Lower lobe of right lung (tissue), 2 donors: ENCODE measurements around the gene TMEM40. TPM values are rescaled to one million over a fixed set of nuclear protein-coding genes. Genes with fewer than 3 reads are reported as not detected.
"Not testable (repeated sequence)": the region's sequence is repeated elsewhere in the genome, so short reads cannot be mapped to it uniquely, and the experiment has no call there.

Experiments used
- ATAC-seq, 2 donors: fragments of 200-7000 bp; cut with Tn5 transposase; one replicate each; pipeline ENCODE4 v1.9.1; 2020 to 2022; ENCODE audit warnings: mild to moderate bottlenecking in 2 of 2, moderate library complexity in 2 of 2
- DNase-seq: peaks from one replicate; pipeline ENCODE4 v3.0.0-alpha.2; 2020
- H3K27ac ChIP-seq: fragments of 200-600 bp; one replicate; pipeline ENCODE4 v1.8.0; 2022
- H3K27me3 ChIP-seq: fragments of 200-600 bp; one replicate; pipeline ENCODE4 v1.8.0; 2022; ENCODE audit warnings: low read depth
- H3K36me3 ChIP-seq: fragments of 200-600 bp; one replicate; pipeline ENCODE4 v1.8.0; 2022; ENCODE audit warnings: mild to moderate bottlenecking
- H3K4me1 ChIP-seq: fragments of 200-600 bp; one replicate; pipeline ENCODE4 v1.8.0; 2022
- H3K4me3 ChIP-seq: fragments of 200-600 bp; one replicate; pipeline ENCODE4 v1.8.0; 2022; ENCODE audit warnings: mild to moderate bottlenecking
- H3K9me3 ChIP-seq: fragments of 200-600 bp; one replicate; pipeline ENCODE4 v1.8.0; 2022
- intact Hi-C: fragments of 100-400 bp; cut with DNase I; formaldehyde crosslinking; loops from one replicate; pipeline ENCODE4 v1.11.0; 2022
- total RNA-seq: library from RNA; stranded (reverse); fragmentation: NEBNext Ultra II Directional; extraction: Animal tissue kit (Norgen Biotek cat#: 25700); gene quantifications from one replicate; pipeline ENCODE4 v1.2.1, GENCODE V29; 2021
- TF ChIP-seq, protein P1 (sequence below): fragments of 200-600 bp; IDR thresholded peaks from one replicate; pipeline ENCODE4 v1.8.0; 2022; ENCODE audit warnings: antibody characterized with exemption, mild to moderate bottlenecking
- donor health status: DM: no; HTN: yes; CAD: no; lungs with severe emphysema.

Gene TMEM40
- total RNA-seq, 1 donor from 2014 or later: 1.0 TPM

DNA sequence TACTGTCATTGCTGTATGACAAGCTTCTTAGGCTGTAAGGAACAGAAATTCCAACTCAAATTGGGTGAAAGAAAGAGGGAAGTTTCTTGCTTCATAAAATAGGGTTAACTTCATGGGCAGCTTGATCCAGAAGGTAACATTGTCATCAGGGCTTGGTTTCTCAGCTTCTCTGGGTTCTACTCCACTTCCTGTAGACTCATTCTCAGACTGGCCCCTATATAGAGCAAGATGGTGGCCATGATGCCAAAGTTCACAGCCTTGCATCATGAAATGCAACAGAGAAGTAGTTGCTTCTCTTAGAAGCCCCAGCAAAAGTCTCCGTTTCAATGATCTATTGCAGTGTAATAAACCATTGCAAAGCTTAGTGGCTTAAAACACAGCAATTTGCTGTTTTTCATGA, 33.6 kb downstream of the TMEM40 start:
- Histone ChIP-seq H3K4me3 (no peak overlapping the region), H3K27me3 (no peaks in the 10 kb centered on the region), H3K4me1 (no peaks in the 10 kb centered on the region), H3K27ac (no peak overlapping the region), H3K36me3 (no peaks in the 10 kb centered on the region), H3K9me3 (no peaks in the 10 kb centered on the region)
- intact Hi-C loops: no loop called here
- ATAC-seq (no peak), DNase-seq (no peak)
- TF ChIP-seq, protein P1, sequence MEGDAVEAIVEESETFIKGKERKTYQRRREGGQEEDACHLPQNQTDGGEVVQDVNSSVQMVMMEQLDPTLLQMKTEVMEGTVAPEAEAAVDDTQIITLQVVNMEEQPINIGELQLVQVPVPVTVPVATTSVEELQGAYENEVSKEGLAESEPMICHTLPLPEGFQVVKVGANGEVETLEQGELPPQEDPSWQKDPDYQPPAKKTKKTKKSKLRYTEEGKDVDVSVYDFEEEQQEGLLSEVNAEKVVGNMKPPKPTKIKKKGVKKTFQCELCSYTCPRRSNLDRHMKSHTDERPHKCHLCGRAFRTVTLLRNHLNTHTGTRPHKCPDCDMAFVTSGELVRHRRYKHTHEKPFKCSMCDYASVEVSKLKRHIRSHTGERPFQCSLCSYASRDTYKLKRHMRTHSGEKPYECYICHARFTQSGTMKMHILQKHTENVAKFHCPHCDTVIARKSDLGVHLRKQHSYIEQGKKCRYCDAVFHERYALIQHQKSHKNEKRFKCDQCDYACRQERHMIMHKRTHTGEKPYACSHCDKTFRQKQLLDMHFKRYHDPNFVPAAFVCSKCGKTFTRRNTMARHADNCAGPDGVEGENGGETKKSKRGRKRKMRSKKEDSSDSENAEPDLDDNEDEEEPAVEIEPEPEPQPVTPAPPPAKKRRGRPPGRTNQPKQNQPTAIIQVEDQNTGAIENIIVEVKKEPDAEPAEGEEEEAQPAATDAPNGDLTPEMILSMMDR: no peak

DNA sequence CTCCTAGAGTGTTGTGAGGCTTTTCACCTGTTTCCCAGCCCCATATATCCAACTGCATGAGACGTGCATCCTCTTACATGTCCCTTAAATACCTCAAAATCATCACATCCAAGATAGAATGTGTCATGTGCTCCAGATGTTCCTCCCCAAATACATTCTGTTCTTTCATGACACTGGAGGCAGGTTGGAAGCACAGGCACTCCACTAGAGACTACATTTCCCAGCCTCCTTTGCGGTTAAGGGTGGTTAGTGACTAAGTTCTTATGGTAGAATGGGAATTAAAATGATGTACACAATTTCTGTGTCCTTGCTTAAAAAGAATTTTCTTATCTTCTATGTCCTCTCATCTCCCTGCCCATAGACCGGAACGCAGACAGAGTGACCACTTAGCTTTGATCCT, 34.3 kb downstream of the TMEM40 start:
- Histone ChIP-seq H3K27ac (no peak overlapping the region), H3K27me3 (no peaks in the 10 kb centered on the region), H3K36me3 (no peaks in the 10 kb centered on the region), H3K4me1 (no peaks in the 10 kb centered on the region), H3K4me3 (no peak overlapping the region), H3K9me3 (no peaks in the 10 kb centered on the region)
- intact Hi-C loops: no loop called here
- ATAC-seq (no peak), DNase-seq (no peak)
- TF ChIP-seq, protein P1: no peak

DNA sequence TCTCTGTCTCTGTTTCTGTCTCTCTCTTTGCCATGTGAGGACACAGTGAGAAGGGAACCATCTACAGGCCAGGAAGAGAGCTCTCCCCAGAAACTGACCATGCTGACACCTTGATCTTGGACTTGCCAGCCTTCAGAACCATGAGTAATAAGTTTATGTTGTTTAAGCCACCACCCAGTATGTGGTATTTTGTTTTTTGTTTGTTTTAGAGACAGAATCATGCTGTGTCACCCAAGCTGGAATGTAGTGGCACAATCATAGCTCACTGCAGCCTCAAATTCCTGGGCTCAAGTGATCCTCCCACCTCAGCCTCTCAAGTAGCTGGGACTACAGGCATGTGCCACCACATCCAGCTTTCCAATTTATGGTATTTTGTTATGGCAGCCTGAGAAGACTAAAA, 35.7 kb downstream of the TMEM40 start:
- intact Hi-C loops, H3K4me1 ChIP-seq, H3K27me3 ChIP-seq, H3K27ac ChIP-seq, H3K4me3 ChIP-seq, H3K36me3 ChIP-seq, H3K9me3 ChIP-seq, DNase-seq, ATAC-seq: not testable (repeated sequence)

DNA sequence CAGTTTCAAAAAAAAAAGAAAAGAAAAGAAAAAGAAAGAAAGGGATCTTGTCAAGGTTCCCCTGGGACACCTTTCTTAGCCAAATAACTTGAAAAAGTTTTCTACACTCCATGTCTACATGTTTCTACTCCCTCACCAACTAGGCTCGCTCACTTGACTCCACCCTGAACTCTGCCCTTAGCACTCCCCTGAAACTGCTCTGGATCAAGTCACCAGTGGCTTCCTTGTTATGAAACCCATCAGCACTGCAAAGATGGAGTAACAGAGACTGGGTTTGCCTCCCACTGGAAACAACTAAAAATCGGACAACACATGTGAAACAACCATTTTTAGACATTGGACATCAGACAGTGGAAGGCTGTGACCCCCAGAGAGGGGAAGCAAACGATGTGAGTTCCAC, 36.8 kb downstream of the TMEM40 start:
- intact Hi-C loops: no loop called here
- H3K27ac ChIP-seq: no peak overlapping the region
- DNase-seq (no peak), ATAC-seq (no peak)
- H3K36me3 ChIP-seq: no peaks in the 10 kb centered on the region
- no peaks in the 10 kb centered on the region for H3K4me1 ChIP-seq
- no peaks in the 10 kb centered on the region for H3K9me3 ChIP-seq
- TF ChIP-seq, protein P1: no peak
- no peak overlapping the region for H3K4me3 ChIP-seq
- H3K27me3 ChIP-seq: no peaks in the 10 kb centered on the region

DNA sequence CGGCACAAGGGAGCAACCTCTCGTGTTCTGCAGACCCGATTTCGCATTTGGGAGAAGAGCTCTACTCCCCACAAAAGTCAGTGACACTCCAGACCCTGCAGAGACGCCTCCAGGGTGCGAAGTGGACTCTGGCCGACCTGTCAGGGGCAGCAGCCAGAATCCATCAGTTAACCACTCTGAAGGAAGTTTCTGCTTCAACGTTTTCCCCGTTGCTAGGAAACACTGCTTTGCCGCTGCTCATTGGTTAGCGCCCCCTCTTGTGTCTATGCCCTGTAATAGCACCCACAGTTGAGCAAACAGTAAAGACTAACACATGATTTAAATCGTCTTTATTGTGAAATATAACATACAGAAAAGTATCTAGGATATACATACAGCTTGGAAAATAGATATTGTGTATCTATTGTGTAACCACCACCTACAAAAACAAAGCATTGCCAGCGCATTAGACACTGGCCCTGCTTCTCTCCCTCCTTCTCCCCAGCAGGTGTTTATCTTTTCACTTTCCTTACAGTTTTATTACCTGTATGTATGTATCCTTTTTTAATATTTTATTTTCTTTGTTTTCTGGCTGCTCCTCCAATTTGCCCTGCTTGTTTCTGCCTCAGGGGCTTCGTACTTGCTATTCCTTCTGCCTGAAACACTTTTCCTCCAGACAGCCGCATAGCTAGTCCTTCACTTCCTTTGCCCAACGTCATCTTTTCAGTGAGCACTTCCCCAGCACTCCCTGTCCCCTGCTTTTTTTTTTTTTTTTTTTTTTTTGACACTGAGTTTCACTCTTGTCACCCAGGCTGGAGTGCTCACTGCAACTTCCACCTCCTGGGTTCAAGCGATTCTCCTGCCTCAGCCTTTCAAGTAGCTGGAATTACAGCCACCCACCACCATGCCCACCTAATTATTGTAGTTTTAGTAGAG, 38.8 kb downstream of the TMEM40 start:
- DNase-seq (peak; percentile 73), ATAC-seq (peak; percentile 95 to 97)
- TF ChIP-seq, protein P1: peak; percentile 88
- H3K4me1 ChIP-seq: no peaks in the 10 kb centered on the region
- peak overlapping the region; percentile 27 for H3K4me3 ChIP-seq
- intact Hi-C loops: no loop called here
- no peaks in the 10 kb centered on the region for H3K36me3 ChIP-seq
- H3K27me3 ChIP-seq: no peaks in the 10 kb centered on the region
- no peak overlapping the region for H3K27ac ChIP-seq
- H3K9me3 ChIP-seq: no peaks in the 10 kb centered on the region

DNA sequence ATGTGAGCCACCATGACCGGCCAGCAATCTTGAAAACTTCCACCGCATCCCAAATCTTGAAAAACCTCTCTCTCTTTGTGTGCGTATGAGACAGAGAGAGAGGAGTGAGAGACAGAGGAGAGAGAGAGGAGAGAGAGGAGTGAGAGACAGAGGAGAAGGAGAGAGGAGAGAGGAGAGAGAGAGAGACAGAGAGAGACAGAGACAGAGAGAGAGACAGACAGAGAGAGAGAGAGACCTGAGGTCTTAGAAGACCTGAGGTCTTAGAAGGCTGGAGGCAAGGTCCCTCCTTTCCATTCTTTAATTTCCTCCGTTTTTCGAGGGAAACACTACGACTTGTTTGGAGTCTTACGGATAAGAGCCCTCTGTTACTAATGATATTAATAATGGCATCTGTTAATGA, 39.5 kb downstream of the TMEM40 start:
- no peak for ATAC-seq

More for the DNA sequence above, 39.5 kb downstream of the TMEM40 start:
- no peak for DNase-seq
- intact Hi-C loops: no loop called here
- Histone ChIP-seq H3K36me3 (no peaks in the 10 kb centered on the region), H3K27me3 (no peaks in the 10 kb centered on the region), H3K4me1 (no peaks in the 10 kb centered on the region), H3K27ac (no peak overlapping the region), H3K9me3 (no peaks in the 10 kb centered on the region), H3K4me3 (peak overlapping the region; percentile 27)
- TF ChIP-seq, protein P1: no peak
